NCI-H748 treated with DMSO at 0.1 percent for 48 hours (cell line): Measurements from ENCODE around the gene MYH10.

Experiments used
- DNase-seq: peaks from one replicate; lab custom pipeline; 2025; lab: John Stamatoyannopoulos, UW

The MYH10 gene

DNA sequence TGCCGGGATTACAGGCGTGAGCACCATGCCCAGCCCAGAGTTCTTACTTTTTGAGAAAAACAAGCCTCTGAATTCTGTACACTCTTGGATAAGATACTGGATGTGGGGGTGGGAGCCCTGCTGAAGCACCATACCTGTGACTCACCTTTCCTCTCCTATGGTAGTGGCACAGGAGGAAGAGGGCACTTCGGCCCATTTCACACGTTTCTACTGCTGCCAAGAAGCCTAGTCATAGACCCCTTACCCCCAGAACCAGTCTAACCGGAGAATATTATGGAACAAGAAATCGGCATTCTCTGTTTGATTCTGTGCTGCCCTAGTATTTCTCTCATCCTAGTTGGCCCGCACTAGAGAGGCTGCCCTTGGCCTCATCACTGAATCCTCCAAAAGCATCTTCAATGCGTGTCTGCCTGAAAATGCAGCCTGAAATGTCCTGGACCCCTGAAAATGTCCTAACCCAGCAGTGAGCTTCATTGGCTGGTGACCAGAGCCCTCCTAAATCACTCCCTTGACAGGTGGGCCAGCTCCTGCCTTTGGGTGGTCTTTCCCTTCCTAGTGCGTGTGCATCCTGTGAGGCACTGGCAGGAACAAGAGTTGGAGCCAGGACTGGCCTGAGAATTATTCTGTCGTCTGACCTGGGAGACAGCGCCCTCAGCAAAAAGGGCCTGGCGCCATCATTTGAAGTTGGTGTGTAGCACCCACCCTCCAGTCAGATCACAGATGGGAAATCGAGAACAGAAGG, 156.9 kb downstream of the MYH10 start:
- no peak for DNase-seq

- no peak for DNase-seq
Measured at GRCh38 chr17:8472663-8473062, 157.9 kb downstream of the MYH10 start.

DNA sequence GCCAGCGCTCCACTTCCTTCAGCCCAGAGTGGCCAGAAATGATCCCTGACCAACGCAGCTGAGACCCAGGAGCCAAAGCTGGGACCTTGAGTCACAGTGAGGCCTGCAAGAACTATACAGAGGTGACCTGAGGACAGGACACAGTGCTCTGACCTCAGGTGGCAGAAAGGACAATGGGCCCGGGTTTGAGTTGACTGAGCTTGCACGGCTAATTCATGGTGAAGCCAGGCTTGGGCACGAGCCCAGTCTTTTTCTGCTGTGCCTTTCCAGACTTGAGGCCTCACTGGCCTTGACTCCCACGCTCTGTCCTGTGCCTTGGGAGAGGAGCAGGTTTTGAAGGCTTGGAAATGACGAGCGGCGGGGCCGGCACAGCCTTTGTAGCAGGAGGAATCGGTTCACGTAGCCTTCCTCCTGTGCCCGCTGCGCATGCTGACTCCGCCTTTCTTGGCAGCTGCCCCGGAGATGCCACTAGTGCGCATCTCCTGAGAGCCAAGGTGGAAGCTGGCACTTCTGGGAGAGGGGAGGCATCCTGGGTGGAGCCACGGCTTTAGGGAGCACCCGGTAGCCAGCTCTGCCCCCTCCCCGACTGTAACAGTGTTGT, 160.0 kb downstream of the MYH10 start:
- no peak for DNase-seq

- DNase-seq: no peak
Measured at GRCh38 chr17:8469964-8470363, 160.6 kb downstream of the MYH10 start.

GRCh38 chr17:8468980-8469379, 161.5 kb downstream of the MYH10 start:
- no peak for DNase-seq

DNA sequence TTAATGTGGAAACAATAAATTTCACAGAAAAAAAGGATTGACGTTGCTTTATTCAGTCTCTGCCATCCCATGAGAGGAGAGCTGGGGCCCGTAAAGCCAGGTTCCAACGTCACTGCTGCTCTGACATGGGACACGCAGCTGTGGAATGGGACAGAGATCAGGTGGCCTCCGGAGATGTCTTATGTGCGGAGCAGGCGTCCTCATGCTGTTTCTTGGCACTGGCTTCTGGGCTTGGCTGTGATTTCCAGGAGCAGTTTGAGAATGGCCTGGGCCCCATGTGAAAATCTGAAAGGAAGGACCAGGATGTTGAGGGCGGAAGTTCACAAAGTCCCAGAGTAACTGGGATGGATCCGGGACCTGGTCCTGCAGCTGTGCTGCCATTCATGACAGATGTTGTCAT, 162.4 kb downstream of the MYH10 start:
- no peak for DNase-seq

- no peak for DNase-seq
Measured at GRCh38 chr17:8467527-8467926, 163.0 kb downstream of the MYH10 start.

DNA sequence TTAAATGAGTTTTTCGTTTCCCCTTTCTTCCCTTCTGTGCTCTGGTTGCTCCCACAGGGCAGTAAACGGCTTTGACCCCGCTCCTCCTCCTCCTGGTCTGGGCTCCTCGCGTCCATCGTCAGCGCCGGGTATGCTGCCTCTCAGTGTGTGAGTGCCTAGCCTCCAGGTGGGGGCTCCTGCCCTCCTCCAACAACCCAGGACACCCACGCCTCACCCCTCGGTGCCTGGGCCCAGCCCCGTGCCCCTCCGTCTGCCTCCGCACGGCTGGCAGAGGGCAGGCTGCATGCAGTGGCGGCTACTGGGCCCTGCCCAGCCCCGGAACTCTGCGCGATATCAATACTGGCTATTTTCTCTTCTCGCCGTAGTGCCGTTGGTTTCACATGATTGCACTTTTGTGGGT, 163.7 kb downstream of the MYH10 start:
- no peak for DNase-seq

DNA sequence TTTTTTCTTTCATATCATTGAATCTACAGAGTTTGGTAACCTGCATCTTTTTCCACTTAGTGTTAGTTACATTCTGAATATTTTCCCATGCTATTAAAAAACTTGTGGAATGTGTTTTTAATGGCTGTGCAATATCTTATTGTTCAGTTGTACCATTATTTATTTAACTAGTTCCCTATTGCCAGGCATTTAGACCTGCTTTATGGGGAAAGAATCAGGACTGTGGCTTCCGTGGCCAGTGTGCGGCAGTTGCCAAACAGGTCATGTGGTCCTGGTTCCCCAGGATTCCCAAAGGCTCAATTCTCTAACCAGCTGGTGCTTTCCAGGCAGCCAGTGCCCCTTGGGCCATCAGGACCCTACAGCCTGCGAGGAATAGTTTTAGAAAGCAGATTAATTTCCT, 164.1 kb downstream of the MYH10 start:
- no peak for DNase-seq

GRCh38 chr17:8465759-8466158, 164.8 kb downstream of the MYH10 start:
- DNase-seq: no peak

DNA sequence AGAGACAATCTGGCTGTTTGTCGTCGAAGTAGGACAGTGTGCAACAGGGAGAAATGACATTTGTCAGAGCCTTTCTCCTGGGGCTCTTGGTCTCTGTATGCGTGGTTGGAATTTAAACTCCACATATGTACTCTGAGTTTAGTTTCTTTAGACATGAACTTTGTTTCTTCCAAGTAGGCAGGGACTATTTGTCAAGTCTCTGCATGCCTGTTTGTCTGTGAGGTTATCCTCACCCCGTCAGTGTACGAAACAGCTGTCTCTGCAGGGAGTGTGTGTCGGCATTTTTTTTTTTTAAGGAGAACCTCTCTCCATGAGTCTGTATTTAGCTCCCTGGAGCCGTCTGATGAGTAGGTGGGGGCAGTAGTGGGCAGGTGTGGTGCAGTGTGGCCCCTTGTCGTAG, 165.2 kb downstream of the MYH10 start:
- DNase-seq: no peak

GRCh38 chr17:8464941-8465340, 165.6 kb downstream of the MYH10 start:
- no peak for DNase-seq

DNA sequence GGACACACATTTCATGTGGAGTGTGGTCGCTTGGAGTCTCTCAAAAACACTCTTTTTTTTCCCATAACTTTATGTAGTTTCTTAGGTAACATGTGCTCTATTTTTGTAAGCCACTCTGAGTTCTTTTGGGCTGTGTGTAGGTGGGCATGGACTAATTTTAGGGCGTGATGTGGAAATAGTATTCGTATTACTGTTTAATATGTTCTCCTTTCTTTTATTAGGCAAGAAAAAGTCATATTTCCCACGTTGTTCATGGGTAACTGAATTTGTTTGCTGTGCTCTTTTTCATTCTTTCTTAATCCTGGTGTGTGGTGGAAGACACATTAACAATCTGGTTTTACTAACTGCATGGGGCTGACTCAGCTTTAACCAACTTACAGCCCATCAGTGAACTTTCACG, 167.4 kb downstream of the MYH10 start:
- no peak for DNase-seq

DNA sequence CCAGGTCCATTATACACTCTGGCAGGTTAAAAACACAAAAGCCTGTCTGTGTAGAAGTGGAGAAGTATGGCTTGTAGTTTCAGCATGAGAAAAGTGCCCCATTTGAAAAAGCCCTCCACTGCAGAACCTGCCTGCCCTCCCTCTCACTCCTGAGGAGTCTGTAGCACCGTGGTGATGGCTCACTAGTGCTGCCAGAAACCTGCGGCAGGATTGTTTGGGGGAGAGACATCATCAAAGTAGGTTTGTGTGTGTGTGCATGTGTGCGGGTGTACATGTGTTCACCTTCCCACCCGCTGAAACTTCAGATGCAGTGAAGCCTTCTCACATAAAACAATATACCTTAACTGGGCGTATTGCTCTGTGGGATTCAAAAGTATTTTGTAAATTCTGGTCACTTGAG, 168.0 kb downstream of the MYH10 start:
- no peak for DNase-seq

DNA sequence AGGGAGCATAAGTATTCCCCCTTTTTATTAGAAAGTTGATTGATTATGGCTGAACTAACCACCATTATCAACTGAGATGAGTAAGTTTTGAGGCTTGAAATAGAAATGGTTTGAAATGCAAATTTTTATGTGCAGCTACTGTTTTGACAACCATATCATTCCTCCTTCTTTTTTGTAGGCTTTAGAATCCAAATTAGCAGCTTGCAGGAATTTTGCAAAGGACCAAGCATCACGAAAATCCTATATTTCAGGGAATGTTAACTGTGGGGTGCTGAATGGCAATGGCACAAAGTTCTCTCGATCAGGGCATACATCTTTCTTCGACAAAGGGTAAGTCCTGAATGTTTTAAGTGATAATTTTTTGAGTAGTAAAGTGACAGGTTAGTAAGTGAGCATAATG, 170.7 kb downstream of the MYH10 start:
- no peak for DNase-seq

DNA sequence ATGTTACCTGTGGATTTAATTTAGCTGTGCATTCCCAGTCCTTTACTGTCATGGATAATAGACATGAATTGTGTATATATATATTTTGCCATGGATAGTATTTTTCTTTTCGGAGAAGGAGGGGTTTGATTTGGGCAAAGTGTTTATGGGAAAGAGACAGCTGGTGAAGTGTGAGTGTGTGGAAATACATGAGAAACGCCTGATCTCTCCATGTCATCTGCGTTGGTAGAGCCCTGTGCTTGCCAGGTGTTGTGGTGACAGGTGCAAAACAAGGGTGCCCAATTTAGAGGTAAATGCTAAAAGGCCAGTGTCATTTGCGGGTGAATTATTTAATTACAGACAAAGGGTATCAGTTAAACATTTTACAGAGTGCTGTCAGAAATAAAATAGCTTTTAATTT, 171.4 kb downstream of the MYH10 start:
- no peak for DNase-seq

- DNase-seq: no peak
Measured at GRCh38 chr17:8458128-8458527, 172.4 kb downstream of the MYH10 start.

- no peak for DNase-seq
Measured at GRCh38 chr17:8455665-8456209, 174.8 kb downstream of the MYH10 start.

DNA sequence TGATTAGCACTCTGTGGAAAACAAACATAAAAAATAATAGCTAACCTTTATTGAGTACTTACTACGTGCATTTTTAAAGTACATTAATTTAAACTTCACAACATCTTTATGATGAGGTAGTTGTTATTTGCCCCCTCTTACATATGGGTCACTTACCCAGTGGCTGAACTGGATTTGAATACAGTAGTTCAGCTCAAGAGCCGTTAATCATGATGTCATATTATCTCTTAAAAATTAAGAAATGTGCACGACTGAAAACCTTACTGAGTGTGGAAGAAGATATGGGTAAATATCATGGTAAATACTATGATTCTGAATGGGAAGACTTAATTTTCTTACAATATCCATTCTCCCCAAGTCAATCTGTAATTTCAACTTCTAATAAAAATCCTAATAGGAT, 177.2 kb downstream of the MYH10 start:
- no peak for DNase-seq

DNA sequence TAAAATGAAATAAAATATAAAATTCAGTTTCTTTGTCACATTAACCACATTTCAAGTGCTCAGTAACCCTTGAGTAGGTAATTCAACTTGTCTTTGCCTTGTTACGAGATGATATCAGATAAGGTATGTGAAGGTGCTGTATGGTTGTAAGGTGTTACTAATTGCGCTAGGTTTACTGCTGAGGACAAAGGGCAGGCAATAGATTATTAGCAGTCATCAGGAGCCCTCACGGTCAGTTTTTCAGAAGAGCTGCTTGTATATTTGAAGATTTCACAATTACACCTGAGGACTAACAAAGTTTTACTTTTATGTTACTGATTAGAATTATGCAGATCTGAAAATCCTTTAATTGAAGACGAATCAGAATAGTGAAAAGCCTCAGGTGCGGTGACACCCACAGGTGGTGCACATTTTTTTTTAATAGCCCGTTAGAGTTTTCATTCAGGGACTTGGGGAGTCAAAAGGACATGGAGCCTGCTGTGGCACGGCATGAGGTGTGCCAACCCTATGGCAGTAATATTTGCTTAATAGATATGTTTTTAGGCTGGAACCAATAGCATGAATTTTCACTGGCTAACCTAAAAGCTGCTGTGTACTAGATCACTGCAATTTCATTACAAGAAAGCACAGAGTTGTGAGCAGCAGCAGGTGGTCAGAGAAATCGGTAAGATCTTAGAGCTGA, 178.5 kb downstream of the MYH10 start:
- DNase-seq: no peak

DNA sequence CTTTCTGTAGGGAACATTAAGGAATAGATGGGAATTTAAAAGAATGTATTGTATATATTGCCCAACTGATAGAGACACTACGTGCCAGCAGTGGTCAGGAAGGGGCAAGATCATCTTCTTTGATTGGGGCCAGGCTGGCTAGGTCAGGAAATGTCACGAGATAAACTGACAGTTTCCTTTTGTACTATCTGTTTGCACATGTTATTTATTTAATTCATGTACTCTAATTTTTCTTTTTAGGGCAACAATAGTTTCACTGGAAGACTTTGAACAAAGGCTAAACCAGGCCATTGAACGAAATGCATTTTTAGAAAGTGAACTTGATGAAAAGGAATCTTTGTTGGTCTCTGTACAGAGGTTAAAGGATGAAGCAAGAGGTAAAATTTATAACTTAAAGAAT, 182.2 kb downstream of the MYH10 start:
- DNase-seq: no peak

- DNase-seq: no peak
Measured at GRCh38 chr17:8447799-8448198, 182.7 kb downstream of the MYH10 start.

GRCh38 chr17:8445536-8445935, 185.0 kb downstream of the MYH10 start:
- no peak for DNase-seq
